HL-60 (cell line): ENCODE results near the gene HEPN1.
"Not testable (repeated sequence)": the region's sequence is repeated elsewhere in the genome, so short reads cannot be mapped to it uniquely, and the experiment has no call there.

Experiments
- POLR2AphosphoS5 ChIP-seq: IDR thresholded peaks from 2 replicates; pipeline ENCODE4 v1.6.1; 2012; ENCODE audit warnings: low read depth
- TF ChIP-seq, protein P1 (sequence below): IDR thresholded peaks from one replicate; pipeline ENCODE4 v1.5.1; 2011; ENCODE audit warnings: low read length, control low read depth, inconsistent platforms; ENCODE audit not compliant: insufficient read depth

DNA sequence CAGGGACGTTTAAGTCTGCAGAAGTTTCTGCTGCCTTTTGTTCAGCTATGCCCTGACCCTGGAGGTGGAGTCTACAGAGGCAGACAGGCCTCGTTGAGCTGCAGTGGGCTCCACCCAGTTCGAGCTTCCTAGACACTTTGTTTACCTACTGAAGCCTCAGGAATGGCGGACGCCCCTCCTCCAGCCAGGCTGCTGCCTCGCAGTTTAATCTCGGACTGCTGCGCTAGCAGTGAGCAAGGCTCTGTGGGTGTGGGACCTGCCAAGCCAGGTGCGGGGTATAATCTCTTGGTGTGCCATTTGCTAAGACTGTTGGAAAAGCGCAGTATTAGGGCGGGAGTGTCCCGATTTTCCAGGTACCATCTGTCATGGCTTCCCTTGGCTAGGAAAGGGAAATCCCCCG, 49.1 kb downstream of the HEPN1 start:
- TF ChIP-seq, protein P1, sequence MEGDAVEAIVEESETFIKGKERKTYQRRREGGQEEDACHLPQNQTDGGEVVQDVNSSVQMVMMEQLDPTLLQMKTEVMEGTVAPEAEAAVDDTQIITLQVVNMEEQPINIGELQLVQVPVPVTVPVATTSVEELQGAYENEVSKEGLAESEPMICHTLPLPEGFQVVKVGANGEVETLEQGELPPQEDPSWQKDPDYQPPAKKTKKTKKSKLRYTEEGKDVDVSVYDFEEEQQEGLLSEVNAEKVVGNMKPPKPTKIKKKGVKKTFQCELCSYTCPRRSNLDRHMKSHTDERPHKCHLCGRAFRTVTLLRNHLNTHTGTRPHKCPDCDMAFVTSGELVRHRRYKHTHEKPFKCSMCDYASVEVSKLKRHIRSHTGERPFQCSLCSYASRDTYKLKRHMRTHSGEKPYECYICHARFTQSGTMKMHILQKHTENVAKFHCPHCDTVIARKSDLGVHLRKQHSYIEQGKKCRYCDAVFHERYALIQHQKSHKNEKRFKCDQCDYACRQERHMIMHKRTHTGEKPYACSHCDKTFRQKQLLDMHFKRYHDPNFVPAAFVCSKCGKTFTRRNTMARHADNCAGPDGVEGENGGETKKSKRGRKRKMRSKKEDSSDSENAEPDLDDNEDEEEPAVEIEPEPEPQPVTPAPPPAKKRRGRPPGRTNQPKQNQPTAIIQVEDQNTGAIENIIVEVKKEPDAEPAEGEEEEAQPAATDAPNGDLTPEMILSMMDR, result not testable (repeated sequence)
- not testable (repeated sequence) for TF ChIP-seq POLR2AphosphoS5
